Gastroesophageal sphincter (tissue), 3 donors: ENCODE measurements around the gene PSKH1.

Source experiments
- CTCF ChIP-seq, 4 experiments: fragments of 200-600 bp in 2 of 4; fragments of 450-650 bp in 2 of 4; sonication (generic) in 1 of 4; IDR thresholded peaks; one replicate each; pipeline ENCODE4 v1.5.1; 2017 to 2019; ENCODE audit warnings: antibody characterized with exemption in 4 of 4, mild to moderate bottlenecking in 2 of 4, moderate library complexity in 2 of 4
- POLR2A ChIP-seq, 2 donors: fragments of 450-650 bp; IDR thresholded peaks; one replicate each; pipeline ENCODE4 v1.6.1; 2017; ENCODE audit warnings: antibody characterized with exemption in 2 of 2, mild to moderate bottlenecking in 2 of 2, moderate library complexity in 1 of 2

DNA sequence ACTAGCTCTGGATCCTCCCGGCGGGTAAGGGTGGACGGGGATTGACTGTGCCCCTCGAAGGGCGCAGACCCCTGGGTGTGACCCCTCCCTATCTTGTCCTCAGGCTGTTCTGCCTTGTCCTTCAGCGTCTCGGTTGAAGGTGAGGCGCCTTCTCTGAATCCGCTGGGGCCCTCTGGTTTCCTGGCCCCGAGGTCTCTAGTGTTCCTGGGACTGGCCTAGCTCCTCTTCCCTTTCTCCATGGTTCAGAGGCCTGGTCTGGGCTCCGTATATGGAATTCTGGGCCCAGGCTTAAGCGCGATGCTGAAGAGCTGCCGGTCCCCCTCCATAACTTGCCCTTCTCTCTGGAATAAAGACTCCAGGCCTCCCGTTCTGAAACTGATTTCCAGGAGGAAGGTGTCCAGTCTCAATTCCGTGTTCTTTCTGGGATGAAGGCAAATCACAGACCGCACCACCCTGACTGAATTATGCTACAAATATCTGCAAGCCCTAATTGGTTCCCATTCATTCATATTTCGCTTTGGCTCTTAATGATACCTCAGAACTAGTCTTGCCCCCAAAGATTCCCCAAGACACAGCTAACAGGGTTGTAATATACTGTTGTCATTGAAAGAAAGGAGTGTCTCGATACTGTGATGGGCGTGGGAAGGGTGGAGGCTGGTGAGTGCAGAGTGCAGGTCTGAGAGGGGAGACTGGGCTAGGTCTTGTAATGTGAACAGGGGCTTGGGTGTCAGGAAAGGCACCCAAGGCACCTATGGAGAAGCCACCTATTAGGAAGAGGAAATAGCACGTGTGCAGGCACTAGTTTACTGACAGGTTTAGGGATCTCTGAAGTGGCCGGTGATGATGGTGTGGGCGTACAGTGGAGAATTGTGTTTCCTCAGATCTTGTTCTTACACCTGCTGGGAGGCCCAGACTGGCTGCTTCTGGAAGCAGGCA, 19.4 kb upstream of the PSKH1 start:
- TF ChIP-seq CTCF (IDR thresholded peaks at IDR 0.05): no peak
- no peak for TF ChIP-seq POLR2A (IDR thresholded peaks at IDR 0.05)
